ENCODE data around the gene RASL10A. TPM values are rescaled to one million over a fixed set of nuclear protein-coding genes. Genes with fewer than 3 reads are reported as not detected.

RASL10A gene
- total RNA-seq, 1 donor from 2014 or later = 2.2 TPM

Small RNA genes within 50 kb of the gene (microRNA-seq; reads per million reads assigned to microRNA genes)
- 2.9 reads per million for gene MIR3653

Other genes with a start within 250 kb of the RASL10A start
- gene KREMEN1, start 242.7 kb downstream of the RASL10A start, total RNA-seq = 21.5 TPM
- 3.7 TPM for gene EMID1, start 109.8 kb downstream of the RASL10A start, total RNA-seq
- 18.0 TPM for gene RHBDD3, start 47.7 kb downstream of the RASL10A start, total RNA-seq
- 194 TPM for gene EWSR1, start 47.4 kb downstream of the RASL10A start, total RNA-seq
- 31.8 TPM for gene GAS2L1, start 9.0 kb downstream of the RASL10A start, total RNA-seq
- gene AP1B1, start 72.9 kb upstream of the RASL10A start, total RNA-seq = 47.1 TPM
- not detected for gene RFPL1, start 122.9 kb upstream of the RASL10A start, total RNA-seq
- gene NEFH, start 164.5 kb upstream of the RASL10A start, total RNA-seq = 1.4 TPM
- 45.4 TPM for gene THOC5, start 238.1 kb upstream of the RASL10A start, total RNA-seq